UCSD-AML1 (cell line): Measurements from ENCODE around the gene GAPDH.
"Not testable (repeated sequence)": the region's sequence is repeated elsewhere in the genome, so short reads cannot be mapped to it uniquely, and the experiment has no call there.

Experiments
- DNase-seq: peaks from one replicate; lab custom pipeline; 2025; ENCODE audit not compliant: unreplicated experiment; lab: John Stamatoyannopoulos, UW

Gene GAPDH

DNA sequence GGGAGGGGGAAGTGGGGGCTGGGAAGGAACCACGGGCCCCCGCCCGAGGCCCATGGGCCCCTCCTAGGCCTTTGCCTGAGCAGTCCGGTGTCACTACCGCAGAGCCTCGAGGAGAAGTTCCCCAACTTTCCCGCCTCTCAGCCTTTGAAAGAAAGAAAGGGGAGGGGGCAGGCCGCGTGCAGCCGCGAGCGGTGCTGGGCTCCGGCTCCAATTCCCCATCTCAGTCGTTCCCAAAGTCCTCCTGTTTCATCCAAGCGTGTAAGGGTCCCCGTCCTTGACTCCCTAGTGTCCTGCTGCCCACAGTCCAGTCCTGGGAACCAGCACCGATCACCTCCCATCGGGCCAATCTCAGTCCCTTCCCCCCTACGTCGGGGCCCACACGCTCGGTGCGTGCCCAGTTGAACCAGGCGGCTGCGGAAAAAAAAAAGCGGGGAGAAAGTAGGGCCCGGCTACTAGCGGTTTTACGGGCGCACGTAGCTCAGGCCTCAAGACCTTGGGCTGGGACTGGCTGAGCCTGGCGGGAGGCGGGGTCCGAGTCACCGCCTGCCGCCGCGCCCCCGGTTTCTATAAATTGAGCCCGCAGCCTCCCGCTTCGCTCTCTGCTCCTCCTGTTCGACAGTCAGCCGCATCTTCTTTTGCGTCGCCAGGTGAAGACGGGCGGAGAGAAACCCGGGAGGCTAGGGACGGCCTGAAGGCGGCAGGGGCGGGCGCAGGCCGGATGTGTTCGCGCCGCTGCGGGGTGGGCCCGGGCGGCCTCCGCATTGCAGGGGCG lies at the start of gene GAPDH:
Gene GAPDH, plus strand, starts transcription at position 595 of the 772 bp plus-strand sequence. CDS start 316 bp downstream, outside the sequence.
- peak; percentile 92 for DNase-seq

DNA sequence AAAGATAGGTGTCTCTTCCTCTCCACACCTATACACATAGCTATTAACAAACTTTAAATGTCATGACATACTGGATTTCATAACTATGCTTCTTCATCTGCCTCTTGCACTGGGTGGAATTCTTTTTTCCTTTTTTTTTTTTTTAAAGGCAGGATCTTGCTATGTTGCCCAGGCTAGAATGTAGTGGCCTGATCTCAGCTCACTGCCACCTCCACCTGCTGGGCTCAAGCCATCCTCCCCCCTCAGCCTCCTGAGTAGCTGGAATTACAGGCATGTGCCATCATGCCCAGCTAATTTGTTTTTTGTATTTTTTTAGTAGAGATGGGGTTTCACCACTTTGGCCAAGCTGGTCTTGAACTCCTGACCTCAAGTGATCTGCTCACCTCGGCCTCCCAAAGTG lies 46.1 kb upstream of the GAPDH start:
- DNase-seq = no peak

DNA sequence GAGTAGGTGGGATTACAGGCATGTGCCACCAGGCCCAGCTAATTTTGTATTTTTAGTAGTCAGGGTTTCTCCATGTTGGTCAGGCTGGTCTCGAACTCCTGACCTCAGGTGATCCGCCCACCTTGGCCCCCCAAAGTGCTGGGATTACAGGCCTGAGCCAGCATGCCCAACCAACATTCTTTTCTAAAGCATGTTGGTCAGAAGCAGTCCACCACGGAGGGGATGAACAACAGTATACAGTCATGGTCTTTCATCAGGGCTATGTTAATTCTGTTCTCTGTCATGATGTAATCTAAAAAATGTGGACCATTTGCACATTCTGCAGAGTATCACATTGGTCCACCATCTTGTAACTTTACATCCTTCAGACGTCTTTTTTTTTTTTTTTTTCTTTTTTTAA lies 44.9 kb upstream of the GAPDH start:
- DNase-seq = no peak

GRCh38 chr12:6490673-6491072 lies 43.6 kb upstream of the GAPDH start:
- DNase-seq = not testable (repeated sequence)

DNA sequence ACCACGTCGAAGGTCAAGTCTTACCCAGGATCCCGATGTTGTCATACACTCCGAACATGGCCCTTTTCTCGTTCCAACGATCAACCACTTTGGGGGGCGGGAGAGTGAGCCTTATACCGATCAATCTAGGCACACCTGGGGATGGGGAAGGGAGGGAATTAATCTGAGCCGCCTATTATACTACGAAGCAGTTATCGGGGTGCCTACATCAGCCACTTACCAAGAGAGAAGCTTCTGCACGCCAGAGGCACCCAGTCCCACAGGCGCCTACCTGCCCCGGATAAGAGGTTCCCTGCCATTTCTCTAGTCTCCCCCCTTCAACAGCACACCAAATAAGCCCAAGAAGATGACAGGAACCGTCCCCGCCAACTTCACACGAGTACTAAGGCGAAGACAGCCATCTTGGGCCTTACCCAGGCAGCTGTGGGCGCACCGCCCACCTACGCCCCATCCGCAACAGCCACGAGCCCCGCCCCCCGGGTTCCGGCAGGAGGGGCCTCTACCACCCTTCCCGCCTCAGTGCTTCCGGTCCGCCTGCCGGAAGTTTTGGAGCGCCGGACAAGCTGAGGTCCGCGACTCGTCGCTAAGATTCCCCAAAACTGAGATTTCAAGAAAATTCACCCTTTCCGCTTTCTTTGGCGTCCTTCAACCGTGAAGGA lies 41.4 kb upstream of the GAPDH start, which contains the start of gene MRPL51:
Gene MRPL51, minus strand, starts transcription at position 425 of the 659 bp plus-strand sequence. Its CDS starts 126 bp downstream, at position 299.
- peak; percentile 96 for DNase-seq

DNA sequence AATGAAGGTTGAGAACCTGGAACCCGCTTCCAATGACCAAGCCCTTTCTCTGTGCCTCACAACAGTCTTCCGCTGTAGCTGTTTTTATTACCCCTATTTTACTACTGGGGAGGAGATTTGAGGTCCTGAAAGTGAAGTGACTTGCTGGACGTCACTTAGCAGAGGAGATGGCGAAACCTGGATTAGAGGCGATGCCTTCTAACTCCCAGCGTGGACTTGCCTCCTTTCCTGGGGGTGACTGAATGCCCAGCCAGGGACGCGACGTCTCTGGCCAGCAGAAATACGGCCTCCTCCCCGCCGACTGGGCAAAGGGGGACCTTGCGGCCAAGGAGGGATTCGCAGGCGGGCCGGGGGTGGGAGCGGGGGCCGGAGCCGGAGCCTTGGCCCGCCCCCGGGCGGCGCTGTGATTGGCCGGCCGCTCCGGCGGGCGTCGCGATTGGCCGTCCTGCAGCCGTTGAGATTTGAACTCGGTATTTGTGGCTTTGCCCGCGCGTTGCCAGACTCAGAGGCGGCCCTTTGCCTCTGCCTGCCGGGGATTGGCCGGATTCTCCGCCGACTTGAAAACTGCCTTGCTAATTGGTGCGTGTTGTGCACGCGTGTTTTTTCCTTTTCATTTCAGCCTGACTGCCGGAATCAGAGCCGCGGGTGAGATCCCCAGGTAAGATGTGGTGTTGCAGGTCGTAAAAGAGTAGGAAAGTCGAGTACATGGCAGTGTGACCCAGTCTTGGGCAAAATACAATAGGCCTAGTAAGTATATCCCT lies 40.6 kb upstream of the GAPDH start, which contains the start of gene NCAPD2:
Gene NCAPD2, plus strand, starts transcription at position 606 of the 761 bp plus-strand sequence. CDS start 997 bp downstream, outside the sequence.
- peak; percentile 95 for DNase-seq

DNA sequence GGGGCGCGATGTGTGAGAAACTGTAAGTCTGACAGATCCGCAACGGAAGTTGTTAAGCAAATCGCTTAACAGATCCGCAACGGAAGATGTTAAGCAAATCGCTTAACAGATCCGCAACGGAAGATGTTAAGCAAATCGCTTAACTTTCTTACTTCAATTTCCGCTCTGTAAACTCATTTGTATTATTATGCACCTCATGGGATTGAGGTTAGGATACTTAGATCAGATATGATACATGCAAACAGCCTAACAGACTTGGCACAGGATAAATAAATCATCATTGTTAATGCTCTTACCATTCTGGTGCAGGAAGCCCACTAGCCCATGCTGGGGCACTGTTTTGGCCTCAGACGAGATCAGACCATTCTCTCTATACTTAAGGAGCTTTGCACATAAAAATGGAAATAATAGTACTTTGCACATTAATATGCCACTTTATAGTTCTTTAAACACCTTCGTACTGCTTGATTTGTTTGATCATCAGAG lies 40.0 kb upstream of the GAPDH start:
- DNase-seq = no peak

DNA sequence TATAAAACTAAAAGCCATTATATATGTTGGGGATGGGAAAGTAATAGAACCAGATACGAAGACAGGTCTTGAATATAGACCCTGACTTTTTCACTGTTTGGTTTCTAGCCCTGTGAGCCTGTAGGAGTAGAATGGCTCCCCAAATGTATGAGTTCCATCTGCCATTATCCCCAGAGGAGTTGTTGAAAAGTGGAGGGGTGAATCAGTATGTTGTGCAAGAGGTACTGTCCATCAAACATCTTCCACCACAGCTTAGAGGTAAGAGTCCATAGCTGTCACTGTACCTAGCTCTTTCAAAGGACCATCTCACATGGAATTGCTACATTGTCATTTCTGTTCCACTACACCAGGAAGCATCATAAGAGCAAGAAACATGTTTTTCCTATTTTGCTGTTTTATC lies 39.3 kb upstream of the GAPDH start:
- no peak for DNase-seq

DNA sequence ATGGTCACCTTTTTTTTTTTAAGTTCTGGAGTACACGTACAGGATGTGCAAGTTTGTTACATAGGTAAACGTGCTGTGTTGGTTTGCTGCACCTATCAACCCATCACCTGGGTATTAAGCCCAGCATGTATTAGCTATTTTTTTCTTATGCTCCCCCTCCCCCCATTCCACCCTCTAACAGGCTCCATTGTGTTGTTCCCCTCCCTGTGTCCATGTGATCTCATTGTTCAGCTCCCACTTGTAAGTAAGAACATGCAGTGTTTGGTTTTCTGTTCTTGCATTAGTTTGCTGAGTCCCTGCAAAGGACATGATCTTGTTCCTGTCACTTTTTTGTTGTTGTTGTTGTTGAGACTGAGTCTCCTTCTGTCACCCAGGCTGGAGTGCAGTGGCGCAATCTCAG lies 37.0 kb upstream of the GAPDH start:
- DNase-seq = not testable (repeated sequence)

- DNase-seq = no peak
These were observed 33.9 kb upstream of the GAPDH start for GRCh38 chr12:6500466-6500865.

GRCh38 chr12:6507102-6507998 lies 27.0 kb upstream of the GAPDH start:
- no peak for DNase-seq

DNA sequence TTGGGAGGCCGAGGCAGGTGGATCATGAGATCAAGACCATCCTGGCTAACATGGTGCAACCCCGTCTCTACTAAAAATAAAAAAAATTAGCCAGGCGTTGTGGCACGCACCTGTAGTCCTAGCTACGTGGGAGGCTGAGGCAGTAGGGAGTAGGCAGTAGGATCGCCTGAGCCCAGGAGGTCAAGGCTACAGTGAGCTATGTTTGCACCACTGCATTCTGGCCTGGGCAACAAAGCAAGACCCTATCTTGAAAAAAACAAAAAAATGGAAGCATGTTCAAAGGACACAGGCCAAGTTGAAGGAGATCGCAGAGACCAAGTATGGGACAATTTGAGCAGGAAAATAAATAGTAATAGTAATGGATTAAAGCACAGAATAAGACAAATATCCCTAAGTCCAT lies 26.2 kb upstream of the GAPDH start:
- DNase-seq = no peak

GRCh38 chr12:6520186-6520585 lies 14.1 kb upstream of the GAPDH start:
- no peak for DNase-seq

DNA sequence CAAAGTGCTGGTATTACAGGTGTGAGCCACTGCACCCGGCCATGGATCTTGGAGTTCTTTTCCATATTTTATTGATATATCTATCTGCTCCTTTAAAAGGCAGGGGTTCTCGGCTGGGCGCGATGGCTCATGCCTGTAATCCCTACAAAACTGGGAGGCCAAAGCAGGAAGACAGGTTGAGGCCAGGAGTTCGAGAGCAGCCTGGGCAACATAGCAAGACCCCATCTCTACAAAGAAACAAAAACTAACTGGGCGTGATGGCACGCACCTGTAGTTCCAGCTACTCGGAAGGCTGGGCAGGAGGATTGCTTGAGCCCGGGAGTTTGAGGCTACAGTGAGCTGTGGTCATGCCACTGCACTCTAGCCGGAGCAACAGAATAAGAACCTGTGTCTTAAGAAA lies 12.1 kb upstream of the GAPDH start:
- no peak for DNase-seq

DNA sequence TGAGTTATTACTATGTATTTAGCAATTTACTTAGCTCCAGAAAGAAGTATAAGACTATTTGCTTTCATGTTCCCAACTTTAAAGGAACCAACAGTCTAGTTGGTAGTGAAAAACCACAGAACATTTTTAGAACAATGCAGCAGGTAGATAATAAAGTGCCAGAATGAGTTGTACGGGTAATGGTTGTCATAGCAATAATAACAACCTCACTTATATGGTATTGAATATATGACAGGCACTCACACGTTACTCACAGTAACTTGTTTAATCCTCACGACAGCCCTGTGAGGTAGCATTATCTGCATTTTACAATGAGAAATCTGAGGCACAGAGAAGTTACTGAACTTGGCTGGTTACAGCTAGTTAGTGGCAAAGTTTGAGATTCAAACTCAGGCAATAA lies 10.6 kb upstream of the GAPDH start:
- no peak for DNase-seq

- DNase-seq = no peak
These were observed 9.7 kb upstream of the GAPDH start for GRCh38 chr12:6524648-6525047.

DNA sequence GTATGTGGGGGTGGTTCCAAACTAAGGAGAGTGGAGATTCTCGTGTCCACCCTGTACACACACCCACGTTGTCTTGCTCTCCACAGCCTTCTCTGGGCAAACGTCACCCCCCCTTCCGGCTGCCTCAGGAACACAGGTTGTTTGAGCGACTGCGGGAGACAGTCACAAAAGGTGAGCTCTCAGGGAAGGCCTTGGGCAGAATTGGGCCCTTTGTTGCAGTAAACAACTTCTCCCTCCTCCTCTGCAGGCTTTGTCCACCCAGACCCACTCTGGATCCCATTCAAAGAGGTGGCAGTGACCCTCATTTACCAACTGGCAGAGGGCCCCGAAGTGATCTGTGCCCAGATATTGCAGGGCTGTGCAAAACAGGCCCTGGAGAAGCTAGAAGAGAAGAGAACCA lies 8.1 kb upstream of the GAPDH start:
- DNase-seq = no peak

DNA sequence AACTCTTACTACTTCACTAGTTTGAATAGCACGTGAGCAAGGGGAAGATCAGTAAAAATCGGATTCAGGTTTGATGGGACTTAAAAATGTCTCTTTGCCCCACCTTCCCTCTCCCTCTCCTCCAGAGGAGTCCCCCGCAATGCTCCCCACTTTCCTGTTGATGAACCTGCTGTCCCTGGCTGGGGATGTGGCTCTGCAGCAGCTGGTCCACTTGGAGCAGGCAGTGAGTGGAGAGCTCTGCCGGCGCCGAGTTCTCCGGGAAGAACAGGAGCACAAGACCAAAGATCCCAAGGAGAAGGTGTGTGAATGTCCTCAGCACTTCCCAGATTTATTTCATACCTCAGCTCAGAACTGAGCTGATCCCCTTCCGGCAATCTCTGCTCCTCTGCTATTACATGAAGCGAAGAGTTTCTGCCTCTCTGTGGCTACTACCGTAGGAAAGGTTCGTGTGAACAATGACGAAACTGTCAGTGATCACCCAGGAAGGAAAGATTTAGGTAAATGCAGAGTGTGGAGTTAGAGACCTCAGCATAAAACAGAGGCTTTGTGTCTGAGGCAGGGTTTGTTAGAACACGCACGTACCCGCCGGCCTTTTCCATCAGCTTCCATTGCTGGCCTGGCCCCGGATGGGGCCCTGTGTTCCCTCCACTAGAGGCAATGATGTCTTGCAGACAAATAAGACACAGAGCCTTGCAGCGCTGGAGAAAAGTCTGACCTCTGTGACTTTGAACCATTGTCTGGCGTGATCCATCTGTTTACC lies 7.4 kb upstream of the GAPDH start:
- DNase-seq = no peak

GRCh38 chr12:6527711-6528110 lies 6.6 kb upstream of the GAPDH start:
- DNase-seq = no peak
